SIG-M5 treated with dmso at 0.1 percent for 504 hours (cell line): ENCODE measurements around the gene PLET1.
"Not testable (repeated sequence)": the region's sequence is repeated elsewhere in the genome, so short reads cannot be mapped to it uniquely, and the experiment has no call there.

Source experiments
- DNase-seq: peaks from one replicate; lab custom pipeline; 2025; ENCODE audit not compliant: unreplicated experiment; lab: John Stamatoyannopoulos, UW

PLET1 gene

GRCh38 chr11:112215621-112216020 lies 45.0 kb downstream of the PLET1 start:
- no peak for DNase-seq

- no peak for DNase-seq
These were observed 46.9 kb downstream of the PLET1 start for GRCh38 chr11:112213753-112214152.

- DNase-seq = no peak
These were observed 48.0 kb downstream of the PLET1 start for GRCh38 chr11:112212710-112213109.

GRCh38 chr11:112212290-112212689 lies 48.4 kb downstream of the PLET1 start:
- DNase-seq = no peak

GRCh38 chr11:112211536-112211935 lies 49.1 kb downstream of the PLET1 start:
- DNase-seq = no peak

- DNase-seq = no peak
These were observed 49.8 kb downstream of the PLET1 start for GRCh38 chr11:112210890-112211289.

GRCh38 chr11:112206071-112206470 lies 54.6 kb downstream of the PLET1 start:
- no peak for DNase-seq

- peak; percentile 13 for DNase-seq
These were observed 60.4 kb downstream of the PLET1 start for GRCh38 chr11:112200252-112200651.

- not testable (repeated sequence) for DNase-seq
These were observed 61.6 kb downstream of the PLET1 start for GRCh38 chr11:112199101-112199500.
